ENCODE data around the gene HJV.

Gene HJV

GRCh38 chr1:146021050-146021445, 487 bp downstream of the HJV start:
- Histone ChIP-seq H3K4me1 (ENCODE audit: control insufficient read depth, insufficient read depth, low read length) (no peaks in the 10 kb centered on the region), H3K4me3 (ENCODE audit: low read depth, low read length) (no peak overlapping the region), H3K36me3 (ENCODE audit: control insufficient read depth in 2 of 2, insufficient read depth in 1 of 2, low read length in 2 of 2) (no peaks in the 10 kb centered on the region), H3K27ac (ENCODE audit: extremely low read depth, low read depth, low read length) (no peak overlapping the region), H3K9me3 (ENCODE audit: control insufficient read depth, insufficient read depth, low read depth, low read length) (no peaks in the 10 kb centered on the region)
- ChIA-PET POLR2A (interaction anchor here (1.3 kb wide), 1 partner anchor 31 kb away, joined by 6 read pairs; no protein-coding TSS in a partner anchor), CTCF (interaction anchor here (1.3 to 3.3 kb wide), 6 partner anchors 10 to 176 kb away, joined by 3 to 16 read pairs (median 6); partner anchors contain the start of gene NUDT17)
- TF ChIP-seq ZBTB10 (tag by site-specific recombination; IDR thresholded peaks at IDR 0.05) (no peak), ZNF629 (tag by site-specific recombination; IDR thresholded peaks at IDR 0.05) (0 out of 2 replicates have a peak, but pooled peaks have one; percentile 33), ZNF24 (tag by site-specific recombination; IDR thresholded peaks at IDR 0.05) (no peak), ZNF335 (tag by site-specific recombination; conservative IDR thresholded peaks at IDR 0.05) (no peak), ZNF366 (tag by site-specific recombination; conservative IDR thresholded peaks at IDR 0.05) (peak; percentile 60), TRIM28 (IDR thresholded peaks at IDR 0.05; ENCODE audit: borderline replicate concordance, low read length) (no peak), ZNF76 (tag by site-specific recombination; IDR thresholded peaks at IDR 0.05; ENCODE audit: borderline replicate concordance, low read depth) (peak; percentile 71), PATZ1 (tag by site-specific recombination; IDR thresholded peaks at IDR 0.05) (peak; percentile 37; the same call in 1 of the 2 replicates), HIC1 (tag by site-specific recombination; IDR thresholded peaks at IDR 0.05) (no peak), ZNF704 (tag by site-specific recombination; IDR thresholded peaks at IDR 0.05) (no peak), ZNF398 (tag by site-specific recombination; IDR thresholded peaks at IDR 0.05) (peak; percentile 22; the same call in 1 of the 2 replicates), ZNF10 (tag by site-specific recombination; IDR thresholded peaks at IDR 0.05) (no peak), ZNF561 (tag by site-specific recombination; IDR thresholded peaks at IDR 0.05; ENCODE audit: borderline replicate concordance) (no peak), ZNF2 (tag by site-specific recombination; IDR thresholded peaks at IDR 0.05) (no peak)
